ENCODE measurements around the gene TFDP2.

- TF ChIP-seq CTCF (conservative IDR thresholded peaks at IDR 0.05; ENCODE audit: low read depth in 2 of 2), result no peak
- TF ChIP-seq, protein P1, sequence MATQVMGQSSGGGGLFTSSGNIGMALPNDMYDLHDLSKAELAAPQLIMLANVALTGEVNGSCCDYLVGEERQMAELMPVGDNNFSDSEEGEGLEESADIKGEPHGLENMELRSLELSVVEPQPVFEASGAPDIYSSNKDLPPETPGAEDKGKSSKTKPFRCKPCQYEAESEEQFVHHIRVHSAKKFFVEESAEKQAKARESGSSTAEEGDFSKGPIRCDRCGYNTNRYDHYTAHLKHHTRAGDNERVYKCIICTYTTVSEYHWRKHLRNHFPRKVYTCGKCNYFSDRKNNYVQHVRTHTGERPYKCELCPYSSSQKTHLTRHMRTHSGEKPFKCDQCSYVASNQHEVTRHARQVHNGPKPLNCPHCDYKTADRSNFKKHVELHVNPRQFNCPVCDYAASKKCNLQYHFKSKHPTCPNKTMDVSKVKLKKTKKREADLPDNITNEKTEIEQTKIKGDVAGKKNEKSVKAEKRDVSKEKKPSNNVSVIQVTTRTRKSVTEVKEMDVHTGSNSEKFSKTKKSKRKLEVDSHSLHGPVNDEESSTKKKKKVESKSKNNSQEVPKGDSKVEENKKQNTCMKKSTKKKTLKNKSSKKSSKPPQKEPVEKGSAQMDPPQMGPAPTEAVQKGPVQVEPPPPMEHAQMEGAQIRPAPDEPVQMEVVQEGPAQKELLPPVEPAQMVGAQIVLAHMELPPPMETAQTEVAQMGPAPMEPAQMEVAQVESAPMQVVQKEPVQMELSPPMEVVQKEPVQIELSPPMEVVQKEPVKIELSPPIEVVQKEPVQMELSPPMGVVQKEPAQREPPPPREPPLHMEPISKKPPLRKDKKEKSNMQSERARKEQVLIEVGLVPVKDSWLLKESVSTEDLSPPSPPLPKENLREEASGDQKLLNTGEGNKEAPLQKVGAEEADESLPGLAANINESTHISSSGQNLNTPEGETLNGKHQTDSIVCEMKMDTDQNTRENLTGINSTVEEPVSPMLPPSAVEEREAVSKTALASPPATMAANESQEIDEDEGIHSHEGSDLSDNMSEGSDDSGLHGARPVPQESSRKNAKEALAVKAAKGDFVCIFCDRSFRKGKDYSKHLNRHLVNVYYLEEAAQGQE (IDR thresholded peaks at IDR 0.05; ENCODE audit: unreplicated experiment), result no peak
- TF ChIP-seq CREB1 (CRISPR knock-in tag; IDR thresholded peaks at IDR 0.05; ENCODE audit: low read depth), result no peak
- TF ChIP-seq EZH2 (IDR thresholded peaks at IDR 0.05; ENCODE audit: low read depth, unreplicated experiment), result no peak
- no peak for TF ChIP-seq ZNF114 (CRISPR knock-in tag; IDR thresholded peaks at IDR 0.05)
- TF ChIP-seq POLR2AphosphoS5 (IDR thresholded peaks at IDR 0.05; ENCODE audit: low read depth), result no peak
- no peak for TF ChIP-seq ZNF462 (CRISPR knock-in tag; IDR thresholded peaks at IDR 0.05)
These were observed 121.6 kb downstream of the TFDP2 start for GRCh38 chr3:142027735-142028134.

Measured in GM23338 (cell line).